Keratinocyte (primary cell): ENCODE data around the gene TRAP1. TPM values are rescaled to one million over a fixed set of nuclear protein-coding genes. Genes with fewer than 3 reads are reported as not detected.

ENCODE experiments used
- DNase-seq: peaks from one replicate; pipeline ENCODE4 v3.0.0-alpha.2; 2011; ENCODE audit warnings: low read depth, missing footprints, low spot score
- FAIRE-seq: peaks from 2 replicates; lab custom pipeline; 2011; peaks lifted over from hg19 to GRCh38; lab: Jason Lieb, UNC
- H2AFZ ChIP-seq: 2 replicates; pipeline ENCODE4 v1.6.0; 2012; ENCODE audit warnings: low read length, control low read depth, inconsistent platforms; ENCODE audit not compliant: control insufficient read depth
- H3K27ac ChIP-seq: 2 replicates; pipeline ENCODE4 v1.5.1; 2011; ENCODE audit warnings: low read length; ENCODE audit not compliant: control insufficient read depth, insufficient read depth
- H3K27me3 ChIP-seq: 3 replicates; pipeline ENCODE4 v1.6.0; 2011; ENCODE audit warnings: low read length; ENCODE audit not compliant: control insufficient read depth, insufficient read depth; ENCODE audit errors: extremely low read depth
- H3K36me3 ChIP-seq, 2 experiments: 2 replicates in 1 of 2; 3 replicates in 1 of 2; pipeline ENCODE4 v1.5.1; 2011; ENCODE audit warnings: low read length in 2 of 2, mild to moderate bottlenecking in 1 of 2; ENCODE audit not compliant: control insufficient read depth in 2 of 2, insufficient read depth in 2 of 2; ENCODE audit errors: extremely low read depth in 1 of 2
- H3K4me1 ChIP-seq: 3 replicates; pipeline ENCODE4 v1.5.1; 2011; ENCODE audit warnings: low read length; ENCODE audit not compliant: control insufficient read depth, insufficient read depth; ENCODE audit errors: extremely low read depth
- H3K4me2 ChIP-seq: 3 replicates; pipeline ENCODE4 v1.6.0; 2011; ENCODE audit warnings: low read depth, low read length; ENCODE audit not compliant: control insufficient read depth, insufficient read depth; ENCODE audit errors: extremely low read depth
- H3K4me3 ChIP-seq, 3 experiments: fragments of 200-600 bp in 1 of 3; sonication (generic) in 1 of 3; 2 replicates in 2 of 3; 3 replicates in 1 of 3; pipeline ENCODE4 v1.5.1; 2011 to 2016; ENCODE audit warnings: low read length in 3 of 3, mild to moderate bottlenecking in 3 of 3, control low read depth in 2 of 3, inconsistent platforms in 1 of 3, low read depth in 1 of 3, mixed read lengths in 1 of 3, mixed run types in 1 of 3, moderate library complexity in 1 of 3; ENCODE audit not compliant: control insufficient read depth in 2 of 3, insufficient read depth in 2 of 3; ENCODE audit errors: extremely low read depth in 1 of 3
- H3K79me2 ChIP-seq: 2 replicates; pipeline ENCODE4 v1.6.0; 2012; ENCODE audit warnings: low read length; ENCODE audit not compliant: control insufficient read depth, insufficient read depth
- H3K9ac ChIP-seq: 3 replicates; pipeline ENCODE4 v1.6.0; 2011; ENCODE audit warnings: low read length; ENCODE audit not compliant: control insufficient read depth, insufficient read depth; ENCODE audit errors: extremely low read depth
- H3K9me1 ChIP-seq: 3 replicates; pipeline ENCODE4 v1.6.0; 2011; ENCODE audit warnings: low read length; ENCODE audit not compliant: control insufficient read depth, insufficient read depth; ENCODE audit errors: extremely low read depth
- H3K9me3 ChIP-seq: 2 replicates; pipeline ENCODE4 v1.5.1; 2012; ENCODE audit warnings: low read depth, low read length; ENCODE audit not compliant: control insufficient read depth
- H4K20me1 ChIP-seq: 3 replicates; pipeline ENCODE4 v1.6.0; 2011; ENCODE audit warnings: low read length; ENCODE audit not compliant: control insufficient read depth, insufficient read depth; ENCODE audit errors: extremely low read depth
- CTCF ChIP-seq, 3 experiments: IDR thresholded peaks in 1 of 3; conservative IDR thresholded peaks in 1 of 3; optimal IDR thresholded peaks in 1 of 3; 2 replicates in 2 of 3; 3 replicates in 1 of 3; pipeline versions ENCODE3 to v1.5.1; 2011; ENCODE audit warnings: low read length in 3 of 3, mild to moderate bottlenecking in 3 of 3, moderate library complexity in 2 of 3, control low read depth in 1 of 3, inconsistent platforms in 1 of 3; ENCODE audit not compliant: insufficient read depth in 2 of 3; ENCODE audit errors: extremely low read depth in 1 of 3
- EZH2 ChIP-seq: IDR thresholded peaks from one replicate; pipeline ENCODE4 v1.6.1; 2012; ENCODE audit warnings: inconsistent platforms, mild to moderate bottlenecking, low read length, moderate library complexity
- dilution Hi-C: fragments of 300-500 bp; cut with MboI; formaldehyde crosslinking; loops from one replicate; pipeline ENCODE4 v1.7.0; 2020; ENCODE audit warnings: low sequenced_read_pairs; ENCODE audit not compliant: extremely low pct_ligation_motif_present
- polyA plus RNA-seq, 5 experiments: library from polyadenylated mRNA; depleted of rRNA in 3 of 5; stranded (reverse) in 3 of 5; stranded (forward) in 1 of 5; unstranded in 1 of 5; fragments of >200 nt; gene quantifications; 1 replicate in 1 of 5; 2 replicates in 3 of 5; 3 replicates in 1 of 5; pipeline versions ENCODE4 v1.2.1 to v1.2.3, GENCODE V29; 2011 to 2012; ENCODE audit warnings: missing spikeins in 2 of 5, low read depth in 1 of 5, low replicate concordance in 1 of 5

TRAP1 gene
- polyA plus RNA-seq, 1 donor (not counting 4 experiments of a cell fraction or from before 2014, with no cell fraction given) = 106 TPM

- H3K27ac ChIP-seq = no peak overlapping the region
- no peaks in the 10 kb centered on the region for H4K20me1 ChIP-seq
- no peaks in the 10 kb centered on the region for H3K9me3 ChIP-seq
- no peaks in the 10 kb centered on the region for H3K9me1 ChIP-seq
- no peak overlapping the region for H3K4me3 ChIP-seq
- H3K36me3 ChIP-seq = peaks cover 0 to 6% of the 10 kb centered on the region in 2 experiments
- no peak overlapping the region for H3K9ac ChIP-seq
- peak; percentile 79 for FAIRE-seq
- H3K79me2 ChIP-seq = no peaks in the 10 kb centered on the region
- H3K4me2 ChIP-seq = peak overlapping the region; percentile 36
- H2AFZ ChIP-seq = peak overlapping the region; percentile 40
- dilution Hi-C loops = no loop called here
- H3K4me1 ChIP-seq = peaks cover 11% of the 10 kb centered on the region
- H3K27me3 ChIP-seq = no peaks in the 10 kb centered on the region
- peak; percentile 19 for DNase-seq
- TF ChIP-seq CTCF (optimal IDR thresholded peaks at IDR 0.05 in 1 of 3, IDR thresholded peaks at IDR 0.05 in 1 of 3, conservative IDR thresholded peaks at IDR 0.05 in 1 of 3; ENCODE audit: extremely low read depth in 1 of 3, insufficient read depth in 2 of 3, low read length in 3 of 3) = no peak
- no peak for TF ChIP-seq EZH2
Observed at GRCh38 chr16:3642397-3643094, 74.8 kb downstream of the TRAP1 start.

GRCh38 chr16:3641801-3642396 lies 75.4 kb downstream of the TRAP1 start:
- H3K9me1 ChIP-seq = no peaks in the 10 kb centered on the region
- H3K79me2 ChIP-seq = no peaks in the 10 kb centered on the region
- no peak overlapping the region for H3K9ac ChIP-seq
- FAIRE-seq (no peak), DNase-seq (no peak)
- H3K27me3 ChIP-seq = no peaks in the 10 kb centered on the region
- no peak overlapping the region for H2AFZ ChIP-seq
- no peaks in the 10 kb centered on the region for H3K9me3 ChIP-seq
- no peak overlapping the region for H3K27ac ChIP-seq
- peaks cover 11% of the 10 kb centered on the region for H3K4me1 ChIP-seq
- TF ChIP-seq EZH2 (no peak), CTCF (optimal IDR thresholded peaks at IDR 0.05 in 1 of 3, IDR thresholded peaks at IDR 0.05 in 1 of 3, conservative IDR thresholded peaks at IDR 0.05 in 1 of 3; ENCODE audit: extremely low read depth in 1 of 3, insufficient read depth in 2 of 3, low read length in 3 of 3) (no peak)
- H3K4me2 ChIP-seq = no peak overlapping the region
- dilution Hi-C loops = no loop called here
- H3K4me3 ChIP-seq = no peak overlapping the region
- H4K20me1 ChIP-seq = no peaks in the 10 kb centered on the region
- H3K36me3 ChIP-seq = peaks cover 0 to 6% of the 10 kb centered on the region in 2 experiments
